Renal pelvis (tissue), 4 donors: ENCODE measurements around the gene MCM10. TPM values are rescaled to one million over a fixed set of nuclear protein-coding genes. Genes with fewer than 3 reads are reported as not detected.
"Not testable (repeated sequence)": the region's sequence is repeated elsewhere in the genome, so short reads cannot be mapped to it uniquely, and the experiment has no call there.

Source experiments
- DNase-seq: peaks from one replicate; pipeline ENCODE4 v3.0.0-alpha.2; 2013
- polyA plus RNA-seq, 3 donors: library from polyadenylated mRNA; unstranded; fragments of 120-200 nt; gene quantifications; one replicate each; pipeline ENCODE4 v1.2.1, GENCODE V29; 2013; ENCODE audit not compliant: insufficient read length in 3 of 3

The MCM10 gene
- polyA plus RNA-seq, 3 donors = 11.5 to 13.5 (median 11.8) TPM

- DNase-seq = peak; percentile 21
These were observed 58.6 kb downstream of the MCM10 start for GRCh38 chr10:13219685-13220670.

- DNase-seq = no peak
These were observed 60.2 kb downstream of the MCM10 start for GRCh38 chr10:13221572-13221971.

DNA sequence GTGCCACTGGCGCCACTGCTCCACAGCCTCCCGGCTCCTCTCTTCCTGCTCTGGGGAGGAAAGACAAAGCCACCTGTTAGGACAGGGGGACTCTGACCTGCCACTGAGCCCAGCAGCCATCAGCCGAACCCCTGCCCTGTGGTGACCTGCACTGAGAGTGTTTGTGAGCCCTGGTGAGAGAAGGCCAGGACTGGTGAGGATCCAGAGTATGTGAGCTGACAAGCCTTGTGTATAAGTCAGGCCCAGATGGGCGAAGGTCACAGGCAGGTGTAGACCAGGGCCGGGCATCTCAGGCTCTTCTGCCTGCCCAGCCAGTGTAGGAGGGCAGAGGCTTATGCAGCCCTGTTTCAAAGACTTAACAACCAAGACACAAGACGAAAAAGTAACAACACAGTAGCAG is 60.8 kb downstream of the MCM10 start:
- no peak for DNase-seq

DNA sequence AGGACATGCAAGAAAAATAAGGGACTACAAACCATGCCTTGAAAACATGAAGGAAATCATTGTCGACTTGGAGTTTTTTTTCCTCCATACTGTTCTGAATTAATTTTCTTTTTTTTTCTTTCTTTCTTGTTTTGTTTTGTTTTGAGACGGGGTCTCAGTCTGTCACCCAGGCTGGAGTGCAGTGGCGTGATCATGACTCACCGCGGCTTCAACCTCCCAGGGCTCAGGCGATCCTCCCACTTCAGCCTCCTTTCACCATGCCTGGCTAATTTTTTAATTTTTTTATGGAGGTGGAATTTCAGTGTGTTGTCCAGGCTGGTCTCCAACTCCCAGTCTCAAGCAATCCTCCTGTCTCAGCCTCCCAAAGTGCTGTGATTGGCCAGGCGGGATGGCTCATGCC is 61.2 kb downstream of the MCM10 start:
- DNase-seq = no peak

DNA sequence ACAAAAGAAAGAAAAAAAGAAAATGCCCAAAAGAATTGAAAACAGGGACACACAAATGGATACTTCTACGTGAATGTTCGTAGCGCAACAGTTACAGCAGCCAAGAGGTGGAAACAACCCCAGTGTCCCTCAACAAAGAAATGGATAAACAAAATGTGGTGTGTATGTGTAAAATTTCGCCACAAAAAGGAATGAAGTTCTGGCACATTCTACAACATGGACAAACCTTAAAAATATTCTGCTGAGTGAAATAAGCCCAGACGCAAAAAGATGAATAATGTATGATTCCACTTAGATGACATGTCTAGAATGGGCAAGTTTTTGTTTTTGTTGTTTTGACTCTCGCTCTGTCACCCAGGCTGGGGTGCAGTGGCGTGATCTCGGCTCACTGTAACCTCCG is 61.9 kb downstream of the MCM10 start:
- DNase-seq = no peak

- no peak for DNase-seq
These were observed 63.0 kb downstream of the MCM10 start for GRCh38 chr10:13224210-13224995.

DNA sequence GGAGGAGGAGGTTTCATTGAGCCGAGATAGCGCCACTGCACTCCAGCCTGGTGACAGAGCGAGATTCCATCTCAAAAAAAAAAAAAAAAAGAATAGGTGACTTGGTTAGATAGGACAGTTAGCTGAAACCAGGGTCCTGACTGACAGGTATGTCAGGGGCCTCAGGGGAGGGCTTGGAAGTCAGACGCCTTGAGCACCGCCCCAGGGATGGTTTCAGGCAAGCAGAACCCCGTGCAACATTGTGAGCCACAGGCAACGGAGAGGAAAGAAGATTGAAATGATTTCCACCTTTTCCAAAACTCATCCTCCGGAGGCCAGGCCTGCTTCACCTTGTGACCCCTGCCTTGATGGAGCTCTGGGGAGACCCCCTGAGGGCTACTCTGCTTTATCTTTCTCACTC is 64.2 kb downstream of the MCM10 start:
- DNase-seq = no peak

GRCh38 chr10:13227031-13227430 is 65.7 kb downstream of the MCM10 start:
- DNase-seq = no peak

GRCh38 chr10:13231190-13231589 is 69.8 kb downstream of the MCM10 start:
- no peak for DNase-seq

DNA sequence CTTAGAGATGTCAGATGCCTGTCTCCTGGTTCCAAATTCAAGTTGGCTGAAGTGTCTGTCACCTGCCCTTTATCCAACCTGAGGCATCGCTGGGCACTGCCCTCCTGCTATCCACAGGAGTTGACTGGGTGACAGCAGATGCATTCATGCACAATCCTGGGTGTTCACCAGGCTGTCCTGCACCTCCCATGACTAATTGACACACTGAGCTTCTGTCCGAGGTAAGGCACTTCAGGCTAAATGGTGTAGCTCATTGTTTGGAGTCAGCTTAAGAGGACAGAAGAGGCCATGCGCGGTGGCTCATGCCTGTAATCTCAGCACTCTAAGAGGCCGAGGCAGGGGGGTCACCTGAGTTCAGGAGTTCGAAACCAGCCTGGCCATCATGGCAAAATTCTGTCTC is 70.5 kb downstream of the MCM10 start:
- DNase-seq = no peak

- DNase-seq = no peak
These were observed 72.0 kb downstream of the MCM10 start for GRCh38 chr10:13233358-13233757.

DNA sequence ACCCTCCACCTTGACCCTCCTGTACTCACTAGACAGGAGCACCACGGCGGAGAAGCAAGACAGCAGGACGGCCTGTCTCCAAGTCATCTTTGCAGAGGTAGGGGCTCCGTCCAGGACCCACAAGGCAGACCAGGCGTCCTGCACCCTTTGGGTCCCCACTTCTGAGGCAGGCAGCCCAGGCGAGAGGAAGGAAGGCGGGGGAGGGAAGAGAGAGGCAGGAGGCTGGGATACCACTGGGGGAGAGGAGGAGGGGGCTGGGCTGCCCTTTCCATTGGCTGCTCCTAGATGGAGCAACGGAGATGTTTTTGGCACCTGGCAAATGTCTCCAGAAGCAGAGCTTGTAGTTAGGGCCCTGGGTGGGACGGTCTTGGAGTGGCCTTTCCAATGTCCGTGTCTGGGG is 72.8 kb downstream of the MCM10 start, which contains the start of gene UCMA:
Gene UCMA, minus strand, starts transcription at position 203 of the 400 bp plus-strand sequence. Its CDS starts 116 bp downstream, at position 87.
- DNase-seq = no peak

DNA sequence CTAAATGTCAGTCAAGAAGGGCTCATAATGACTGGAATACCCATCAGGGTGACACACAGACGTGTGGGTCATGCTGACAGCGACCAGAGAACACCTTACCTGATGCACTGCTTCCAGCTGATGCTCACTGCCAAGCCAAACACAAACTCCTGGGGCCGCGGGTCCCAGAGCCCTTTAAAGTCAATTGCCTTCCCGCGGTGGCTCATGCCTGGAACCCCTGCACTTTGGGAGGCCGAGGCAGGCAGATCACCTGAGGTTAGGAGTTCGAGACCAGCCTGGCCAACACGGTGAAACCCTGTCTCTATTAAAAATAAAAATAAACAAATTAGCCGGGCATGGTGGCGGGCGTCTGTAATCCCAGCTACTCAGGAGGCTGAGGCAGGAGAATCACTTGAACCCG is 73.4 kb downstream of the MCM10 start:
- DNase-seq = not testable (repeated sequence)

GRCh38 chr10:13236638-13237037 is 75.3 kb downstream of the MCM10 start:
- DNase-seq = no peak

DNA sequence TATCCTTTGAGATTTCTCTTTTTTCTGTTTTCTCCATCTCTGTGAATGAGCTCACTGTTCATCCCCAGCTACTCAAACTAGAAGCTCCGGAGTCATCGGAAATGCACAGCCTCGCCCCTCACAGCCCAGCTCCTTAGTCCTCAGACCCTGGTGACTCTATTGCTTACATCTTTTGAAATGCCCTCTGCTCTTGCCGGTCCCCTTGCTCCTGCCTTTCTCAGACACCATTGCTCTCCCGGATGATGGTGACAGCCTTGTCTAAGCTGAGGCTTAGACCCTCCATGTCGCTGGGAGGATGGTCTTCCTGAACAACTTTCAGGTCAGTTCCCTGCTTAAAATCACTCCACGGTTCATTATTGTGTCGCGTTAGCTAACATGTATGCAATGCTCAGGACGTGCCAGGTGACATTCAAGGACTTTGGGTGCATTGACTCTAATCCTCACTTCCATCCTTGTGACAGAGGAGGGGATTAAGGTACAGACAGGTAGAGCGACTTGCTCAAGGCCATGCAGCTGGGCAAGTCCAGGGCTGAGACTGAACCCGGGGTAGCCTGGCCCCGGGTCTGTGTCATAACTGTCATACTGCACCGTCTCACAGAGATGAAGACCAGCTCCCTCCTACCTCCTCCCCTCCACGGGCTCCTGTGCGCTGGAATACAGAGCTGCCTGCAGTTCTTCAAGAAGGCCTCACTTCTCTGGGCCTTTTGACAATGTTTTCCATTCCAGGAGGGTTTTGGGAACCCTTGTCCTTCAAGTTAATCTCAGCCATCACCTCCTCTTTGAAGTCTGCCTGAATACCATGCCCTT is 77.1 kb downstream of the MCM10 start:
- DNase-seq = no peak

DNA sequence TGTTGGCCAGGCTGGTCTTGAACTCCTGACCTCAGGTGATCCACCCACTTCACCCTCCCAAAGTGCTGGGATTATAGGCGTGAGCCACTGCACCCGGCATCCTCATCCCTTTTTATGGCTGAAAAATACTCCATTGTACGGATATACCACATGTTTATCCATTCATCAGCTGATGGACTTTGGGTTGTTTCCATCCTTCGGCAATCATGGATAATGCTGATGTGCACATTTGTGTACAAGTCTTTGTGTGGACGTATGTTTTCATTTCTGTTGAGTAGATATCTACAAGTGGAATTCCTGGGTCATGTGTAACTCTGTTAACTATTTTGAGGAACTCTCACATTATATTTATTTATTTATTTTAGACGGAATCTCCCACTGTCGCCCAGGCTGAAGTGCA is 78.6 kb downstream of the MCM10 start:
- no peak for DNase-seq

GRCh38 chr10:13241613-13242012 is 80.3 kb downstream of the MCM10 start:
- no peak for DNase-seq

- not testable (repeated sequence) for DNase-seq
These were observed 80.9 kb downstream of the MCM10 start for GRCh38 chr10:13242260-13242659.

- no peak for DNase-seq
These were observed 85.9 kb downstream of the MCM10 start for GRCh38 chr10:13247246-13247645.

GRCh38 chr10:13247784-13248183 is 86.4 kb downstream of the MCM10 start:
- no peak for DNase-seq

GRCh38 chr10:13253726-13254125 is 92.4 kb downstream of the MCM10 start:
- no peak for DNase-seq

DNA sequence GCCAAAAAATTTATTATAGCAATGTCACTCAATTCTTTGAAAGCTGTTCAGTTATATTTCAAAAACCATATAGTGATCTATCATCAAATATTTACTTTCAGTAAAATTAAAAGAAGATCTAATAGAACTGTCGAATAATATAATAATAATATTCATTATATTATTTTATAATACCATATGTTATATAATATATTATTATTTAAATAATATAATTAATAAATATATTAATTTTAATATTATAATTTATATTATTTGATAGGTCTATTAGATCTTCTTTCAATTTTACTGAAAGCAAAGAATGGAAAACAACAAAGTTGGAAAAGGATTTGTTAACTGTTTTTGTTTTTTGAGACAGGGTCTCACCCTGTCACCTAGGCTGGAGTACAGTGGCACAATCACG is 95.3 kb downstream of the MCM10 start:
- no peak for DNase-seq
